HepG2 (cell line): Measurements from ENCODE around the gene CEP97.

ENCODE experiments used
- CBX5 ChIP-seq: sonication (generic); formaldehyde crosslinking; IDR thresholded peaks from 2 replicates; pipeline ENCODE4 v1.4.0; 2020; ENCODE audit warnings: missing genetic modification reagents, borderline replicate concordance
- CTCF ChIP-seq: sonication (generic); formaldehyde crosslinking; IDR thresholded peaks from 2 replicates; pipeline ENCODE4 v1.5.0; 2020; ENCODE audit warnings: mild to moderate bottlenecking, missing genetic modification reagents, moderate library complexity
- EZH2 ChIP-seq: conservative IDR thresholded peaks from 2 replicates; pipeline ENCODE4 v1.6.1; 2012; ENCODE audit warnings: mild to moderate bottlenecking, low read depth, low read length, moderate library complexity
- HDAC1 ChIP-seq: sonication (generic); formaldehyde crosslinking; IDR thresholded peaks from 2 replicates; pipeline ENCODE4 v1.5.1; 2020; ENCODE audit warnings: mild to moderate bottlenecking, missing genetic modification reagents
- HMGXB3 ChIP-seq: sonication (generic); formaldehyde crosslinking; IDR thresholded peaks from 2 replicates; pipeline ENCODE4 v1.4.0; 2020; ENCODE audit warnings: missing genetic modification reagents, borderline replicate concordance
- KDM4B ChIP-seq: sonication (generic); formaldehyde crosslinking; IDR thresholded peaks from 2 replicates; pipeline ENCODE4 v1.4.0; 2020; ENCODE audit warnings: missing genetic modification reagents
- PBX2 ChIP-seq: IDR thresholded peaks from 2 replicates; pipeline ENCODE4 v1.6.1; 2016; ENCODE audit warnings: control low read depth
- RXRA ChIP-seq: sonication (generic); formaldehyde crosslinking; IDR thresholded peaks from 2 replicates; pipeline ENCODE4 v1.5.1; 2020; ENCODE audit warnings: missing genetic modification reagents
- SNAI1 ChIP-seq: sonication (generic); formaldehyde crosslinking; IDR thresholded peaks from 2 replicates; pipeline ENCODE4 v1.5.0; 2020; ENCODE audit warnings: mild to moderate bottlenecking, missing genetic modification reagents, borderline replicate concordance
- ZC3H13 ChIP-seq: sonication (generic); formaldehyde crosslinking; IDR thresholded peaks from 2 replicates; pipeline ENCODE4 v1.8.1; 2023; ENCODE audit warnings: mild to moderate bottlenecking, missing genetic modification reagents, moderate library complexity
- ZNF10 ChIP-seq: sonication (generic); formaldehyde crosslinking; IDR thresholded peaks from 2 replicates; pipeline ENCODE4 v1.4.0; 2020; ENCODE audit warnings: mild to moderate bottlenecking, low read depth, missing genetic modification reagents, borderline replicate concordance
- ZNF318 ChIP-seq: sonication (generic); formaldehyde crosslinking; IDR thresholded peaks from 2 replicates; pipeline ENCODE4 v1.4.0; 2020; ENCODE audit warnings: mild to moderate bottlenecking, missing genetic modification reagents

GRCh38 chr3:101807888-101808287, 83.5 kb downstream of the CEP97 start:
- TF ChIP-seq CTCF (no peak), PBX2 (CRISPR knock-in tag) (no peak), EZH2 (no peak), ZNF10 (no peak), HDAC1 (CRISPR knock-in tag) (no peak), SNAI1 (CRISPR knock-in tag) (no peak), ZNF318 (CRISPR knock-in tag) (no peak), ZC3H13 (no peak), CBX5 (CRISPR knock-in tag) (no peak), RXRA (CRISPR knock-in tag) (no peak), HMGXB3 (CRISPR knock-in tag) (no peak), KDM4B (no peak)
